Stimulated activated CD4-positive, alpha-beta T cell treated with anti-CD3 and anti-CD28 coated beads, Interleukin-15, amount 100 ng/mL, for 24 hours (primary cell): ENCODE results near the gene SPRR2B.
"Not testable (repeated sequence)": the region's sequence is repeated elsewhere in the genome, so short reads cannot be mapped to it uniquely, and the experiment has no call there.

Experiments used
- DNase-seq: peaks from one replicate; pipeline ENCODE4 v3.0.0-alpha.2; 2020

SPRR2B gene

GRCh38 chr1:153071511-153071910, at the start of gene SPRR2B:
Gene SPRR2B (minus strand): TSS chr1:153071611. CDS start chr1:153070839, 772 bp downstream.
- DNase-seq, result no peak

GRCh38 chr1:153120945-153121344, 49.5 kb upstream of the SPRR2B start:
- no peak for DNase-seq

GRCh38 chr1:153119491-153119971, 48.1 kb upstream of the SPRR2B start:
- no peak for DNase-seq

- not testable (repeated sequence) for DNase-seq
Observed at GRCh38 chr1:153115264-153115663, 43.9 kb upstream of the SPRR2B start.

- DNase-seq, result no peak
Observed at GRCh38 chr1:153113416-153113815, 42.0 kb upstream of the SPRR2B start, which contains the start of gene SPRR2F. Gene SPRR2F (minus strand): TSS chr1:153113516. CDS start chr1:153112733, 783 bp downstream.

GRCh38 chr1:153112454-153112853, 41.0 kb upstream of the SPRR2B start:
- DNase-seq, result not testable (repeated sequence)

GRCh38 chr1:153100245-153100644, 28.8 kb upstream of the SPRR2B start:
- no peak for DNase-seq

- DNase-seq, result no peak
Observed at GRCh38 chr1:153099461-153100045, 28.1 kb upstream of the SPRR2B start.

GRCh38 chr1:153095764-153096163, 24.4 kb upstream of the SPRR2B start:
- DNase-seq, result no peak

GRCh38 chr1:153094426-153094825, 23.0 kb upstream of the SPRR2B start, which contains the start of gene SPRR2E:
Gene SPRR2E (minus strand): TSS chr1:153094526. CDS start chr1:153093751, 775 bp downstream.
- no peak for DNase-seq

GRCh38 chr1:153087652-153088051, 16.2 kb upstream of the SPRR2B start:
- DNase-seq, result no peak

GRCh38 chr1:153081736-153082135, 10.3 kb upstream of the SPRR2B start:
- DNase-seq, result no peak

- DNase-seq, result no peak
Observed at GRCh38 chr1:153072806-153073726, 1.7 kb upstream of the SPRR2B start.

- DNase-seq, result no peak
Observed at GRCh38 chr1:153070243-153070642, 1.2 kb downstream of the SPRR2B start.

GRCh38 chr1:153058826-153059784, 12.3 kb downstream of the SPRR2B start:
- no peak for DNase-seq

- DNase-seq, result no peak
Observed at GRCh38 chr1:153058154-153058553, 13.3 kb downstream of the SPRR2B start.

- DNase-seq, result no peak
Observed at GRCh38 chr1:153057375-153057774, 14.0 kb downstream of the SPRR2B start, which contains the start of gene SPRR2A. Gene SPRR2A (minus strand): TSS chr1:153057512. CDS start chr1:153056735, 777 bp downstream.

- not testable (repeated sequence) for DNase-seq
Observed at GRCh38 chr1:153056111-153056510, 15.3 kb downstream of the SPRR2B start.

- DNase-seq, result no peak
Observed at GRCh38 chr1:153049211-153049610, 22.2 kb downstream of the SPRR2B start.

- no peak for DNase-seq
Observed at GRCh38 chr1:153040950-153041631, 30.3 kb downstream of the SPRR2B start, which contains the start of gene SPRR2D. Gene SPRR2D (minus strand): TSS chr1:153041120. CDS start chr1:153040346, 774 bp downstream.

- no peak for DNase-seq
Observed at GRCh38 chr1:153035211-153035610, 36.2 kb downstream of the SPRR2B start.
